SH-SY5Y (cell line): ENCODE data around the gene L3MBTL2.

Experiments
- GATA2 ChIP-seq: IDR thresholded peaks from 2 replicates; pipeline ENCODE4 v1.6.1; 2011; ENCODE audit warnings: mild to moderate bottlenecking, low read depth, low read length
- GATA3 ChIP-seq: IDR thresholded peaks from 2 replicates; pipeline ENCODE4 v1.6.1; 2011; ENCODE audit warnings: low read depth, mild to moderate bottlenecking, low read length, moderate library complexity

GRCh38 chr22:41280854-41281253 is 75.7 kb downstream of the L3MBTL2 start:
- no peak for TF ChIP-seq GATA3
- TF ChIP-seq GATA2: no peak
